K562 (cell line): ENCODE results near the gene GAB2. TPM values are rescaled to one million over a fixed set of nuclear protein-coding genes. Genes with fewer than 3 reads are reported as not detected.
A peak's percentile ranks its signal among the peaks of the same experiment; 100 is the strongest.

Experiments used
- BCLAF1 ChIP-seq, 2 experiments: fragments of 450-650 bp in 1 of 2; IDR thresholded peaks; 2 replicates each; pipeline ENCODE4 v1.6.1; 2011 to 2017; ENCODE audit warnings: low read depth in 2 of 2, antibody characterized with exemption in 1 of 2, borderline replicate concordance in 1 of 2, low read length in 1 of 2, mild to moderate bottlenecking in 1 of 2, mixed read lengths in 1 of 2; ENCODE audit not compliant: control insufficient read depth in 1 of 2
- CLOCK ChIP-seq: fragments of 250-450 bp; sonication (Bioruptor Pico); IDR thresholded peaks from 2 replicates; pipeline ENCODE4 v1.4.0; 2020; ENCODE audit warnings: mild to moderate bottlenecking, moderate library complexity, borderline replicate concordance
- ELK1 ChIP-seq: sonication (generic); formaldehyde crosslinking; IDR thresholded peaks from 2 replicates; pipeline ENCODE4 v1.8.1; 2022; ENCODE audit warnings: missing genetic modification reagents
- FOXJ3 ChIP-seq: sonication (generic); formaldehyde crosslinking; IDR thresholded peaks from 2 replicates; pipeline ENCODE4 v1.4.0; 2020; ENCODE audit warnings: mild to moderate bottlenecking, missing genetic modification reagents
- HNRNPK ChIP-seq: fragments of 200-400 bp; formaldehyde crosslinking; IDR thresholded peaks from one replicate; pipeline ENCODE4 v1.6.1; 2018; ENCODE audit warnings: mild to moderate bottlenecking, low read depth, low read length; ENCODE audit not compliant: poor library complexity, severe bottlenecking
- HNRNPL ChIP-seq: fragments of 200-400 bp; formaldehyde crosslinking; IDR thresholded peaks from 2 replicates; pipeline ENCODE4 v1.6.1; 2017; ENCODE audit warnings: low read depth, mild to moderate bottlenecking, low read length
- KLF6 ChIP-seq: fragments of 250-450 bp; sonication (Bioruptor Pico); IDR thresholded peaks from 2 replicates; pipeline ENCODE4 v1.4.0; 2020; ENCODE audit warnings: mild to moderate bottlenecking, moderate library complexity, borderline replicate concordance
- LARP7 ChIP-seq: fragments of 450-650 bp; IDR thresholded peaks from 2 replicates; pipeline ENCODE4 v1.6.1; 2016
- NFE2L1 ChIP-seq: fragments of 450-650 bp; IDR thresholded peaks from 2 replicates; pipeline ENCODE4 v1.6.1; 2016; ENCODE audit warnings: missing genetic modification characterization, low read depth, mild to moderate bottlenecking, missing compliant biosample characterization, moderate library complexity, borderline replicate concordance
- NRF1 ChIP-seq, 2 experiments: fragments of 450-650 bp; IDR thresholded peaks in 1 of 2; conservative IDR thresholded peaks in 1 of 2; 2 replicates each; pipeline ENCODE4 v1.6.1; 2014; ENCODE audit warnings: mild to moderate bottlenecking in 2 of 2
- POLR2B ChIP-seq: fragments of 450-650 bp; IDR thresholded peaks from 2 replicates; pipeline ENCODE4 v1.6.1; 2018; ENCODE audit warnings: low read depth; ENCODE audit not compliant: partially characterized antibody
- SMARCA5 ChIP-seq: fragments of 450-650 bp; IDR thresholded peaks from 2 replicates; pipeline ENCODE4 v1.6.1; 2016
- SMC3 ChIP-seq: conservative IDR thresholded peaks from 2 replicates; pipeline ENCODE4 v1.6.1; 2011; ENCODE audit warnings: low read depth, low read length, improper control_type of control experiment; ENCODE audit not compliant: insufficient read depth
- SUPT5H ChIP-seq: fragments of 450-650 bp; IDR thresholded peaks from 2 replicates; pipeline ENCODE4 v1.6.1; 2016
- TCF15 ChIP-seq: fragments of 250-450 bp; sonication (Bioruptor Pico); IDR thresholded peaks from 2 replicates; pipeline ENCODE4 v1.8.0; 2022; ENCODE audit warnings: moderate library complexity, mild to moderate bottlenecking, inconsistent platforms
- USF1 ChIP-seq: sonication (generic); formaldehyde crosslinking; IDR thresholded peaks from 2 replicates; pipeline ENCODE4 v1.9.0; 2022; ENCODE audit warnings: mild to moderate bottlenecking, missing genetic modification reagents
- polyA plus RNA-seq, 8 experiments: library from polyadenylated mRNA; depleted of rRNA in 4 of 8; stranded (reverse) in 5 of 8; unstranded in 3 of 8; fragments of >200 nt; fragmentation: Nextera tagmentation in 2 of 8; fragmentation: Illumina TruSeq in 1 of 8; extraction: Ambion mirVana in 2 of 8; extraction: Trizol in 1 of 8; gene quantifications; 2 replicates each; pipeline versions ENCODE4 v1.2.1 to v1.2.3, GENCODE V29; 2011 to 2014; ENCODE audit warnings: inconsistent platforms in 1 of 8, missing spikeins in 1 of 8
- total RNA-seq, 7 experiments: library from RNA; depleted of rRNA in 6 of 7; stranded (reverse); fragments of >200 nt in 6 of 7; fragmentation: Illumina TruSeq in 2 of 7; extraction: Trizol in 2 of 7; gene quantifications; 2 replicates each; pipeline versions ENCODE4 v1.2.1 to v1.2.3, GENCODE V29; 2011 to 2021; ENCODE audit warnings: low replicate concordance in 1 of 7

The GAB2 gene
- total and polyA plus RNA-seq, 9 of the 15 experiments (the other 6 are each of a cell fraction or from before 2014, with no cell fraction given) = 2.3 to 35.2 (median 16.1) TPM

GRCh38 chr11:78424334-78425270, 7.0 kb upstream of the GAB2 start (continued):
- TF ChIP-seq SMC3 (no peak), FOXJ3 (no peak), SMARCA5 (no peak), LARP7 (no peak), KLF6 (CRISPR knock-in tag) (no peak; the same call in 1 of the 2 replicates), HNRNPL (no peak), NRF1 (conservative IDR thresholded peaks at IDR 0.05 in 1 of 2, IDR thresholded peaks at IDR 0.05 in 1 of 2) (no peak), POLR2B (no peak), BCLAF1 (IDR thresholded peaks at IDR 0.05; ENCODE audit: borderline replicate concordance in 1 of 2, control insufficient read depth in 1 of 2, low read depth in 2 of 2, low read length in 1 of 2) (no peak), NFE2L1 (tag) (peak; percentile 99), HNRNPK (no peak), SUPT5H (no peak), CLOCK (CRISPR knock-in tag) (no peak), ELK1 (no peak), TCF15 (no peak), USF1 (CRISPR knock-in tag) (no peak)
